ENCODE measurements around the gene PDE6C.

- TF ChIP-seq POLR2AphosphoS5 (IDR thresholded peaks at IDR 0.05; ENCODE audit: low read depth, low read length) (no peak), FOXP2 (optimal IDR thresholded peaks at IDR 0.05; ENCODE audit: borderline replicate concordance, extremely low read depth, extremely low read length, insufficient read depth) (no peak), SIN3A (IDR thresholded peaks at IDR 0.05; ENCODE audit: borderline replicate concordance, insufficient read depth, low read length) (no peak)
Observed at GRCh38 chr10:93715345-93715744, 103.0 kb downstream of the PDE6C start.
